H1 (cell line): ENCODE measurements around the gene CDC42. TPM values are rescaled to one million over a fixed set of nuclear protein-coding genes. Genes with fewer than 3 reads are reported as not detected.

Source experiments
- CTCF ChIA-PET: fragments of 300-600 bp; sonication (Branson Sonifier 250); formaldehyde crosslinking; loops from one replicate; lab custom pipeline; 2021; ENCODE audit not compliant: partially characterized antibody; lab: Charles Lee
- POLR2A ChIA-PET: fragments of 300-600 bp; sonication (Branson Sonifier 250); formaldehyde crosslinking; loops from one replicate; lab custom pipeline; 2021; ENCODE audit warnings: inconsistent platforms; ENCODE audit not compliant: partially characterized antibody; lab: Charles Lee
- DNase-seq, 2 experiments: peaks; one replicate each; pipeline versions ENCODE4 v3.0.0 to v3.0.0-alpha.2; 2010 to 2022; ENCODE audit warnings: low spot score in 2 of 2, low read depth in 1 of 2, mixed read lengths in 1 of 2
- FAIRE-seq: peaks from 2 replicates; lab custom pipeline; 2011; peaks lifted over from hg19 to GRCh38; lab: Jason Lieb, UNC
- H2AFZ ChIP-seq: 2 replicates; pipeline ENCODE4 v1.8.1; 2012; ENCODE audit warnings: low read length, inconsistent platforms
- H2AK5ac ChIP-seq: 2 replicates; pipeline ENCODE4 v1.6.1; 2013; ENCODE audit warnings: low read depth, low read length
- H2BK120ac ChIP-seq: replicated peaks from 2 replicates; pipeline ENCODE3; 2013; ENCODE audit warnings: low read depth, low read length, inconsistent platforms
- H2BK12ac ChIP-seq: 2 replicates; pipeline ENCODE4 v1.6.1; 2013; ENCODE audit warnings: low read depth, low read length
- H2BK15ac ChIP-seq: 2 replicates; pipeline ENCODE4 v1.6.1; 2013; ENCODE audit warnings: low read length
- H2BK20ac ChIP-seq: 2 replicates; pipeline ENCODE4 v1.6.1; 2013; ENCODE audit warnings: low read length
- H2BK5ac ChIP-seq: 2 replicates; pipeline ENCODE4 v1.6.1; 2013; ENCODE audit warnings: low read depth, low read length
- H3K14ac ChIP-seq: 2 replicates; pipeline ENCODE4 v1.6.1; 2013; ENCODE audit warnings: inconsistent platforms; ENCODE audit not compliant: insufficient read length
- H3K18ac ChIP-seq: 2 replicates; pipeline ENCODE4 v1.6.1; 2013; ENCODE audit warnings: low read length; ENCODE audit errors: extremely low read depth
- H3K23ac ChIP-seq: 2 replicates; pipeline ENCODE4 v1.6.1; 2013; ENCODE audit warnings: inconsistent platforms; ENCODE audit not compliant: insufficient read length
- H3K23me2 ChIP-seq: 2 replicates; pipeline ENCODE4 v1.6.1; 2013; ENCODE audit warnings: low read depth, low read length
- H3K27ac ChIP-seq: 2 replicates; pipeline ENCODE4 v1.6.1; 2011; ENCODE audit warnings: low read depth, low read length, inconsistent platforms
- H3K27me3 ChIP-seq, 4 experiments: replicated peaks in 1 of 4; 1 replicate in 1 of 4; 2 replicates in 3 of 4; pipeline versions ENCODE4 v1.6.1 to v1.8.1; 2011 to 2013; ENCODE audit warnings: low read length in 3 of 4, mild to moderate bottlenecking in 3 of 4, inconsistent platforms in 2 of 4, mixed read lengths in 2 of 4, moderate library complexity in 1 of 4; ENCODE audit not compliant: control insufficient read depth in 3 of 4, insufficient read depth in 3 of 4; ENCODE audit errors: extremely low read depth in 1 of 4
- H3K36me3 ChIP-seq, 4 experiments: 2 replicates each; pipeline versions ENCODE4 v1.6.1 to v1.8.1; 2011 to 2013; ENCODE audit warnings: mild to moderate bottlenecking in 4 of 4, low read length in 3 of 4, moderate library complexity in 2 of 4, control low read depth in 1 of 4, inconsistent platforms in 1 of 4; ENCODE audit not compliant: insufficient read depth in 4 of 4, control insufficient read depth in 2 of 4
- H3K4ac ChIP-seq: replicated peaks from 2 replicates; pipeline ENCODE3; 2013; ENCODE audit warnings: low read length, low read depth, mixed read lengths, inconsistent platforms; ENCODE audit not compliant: insufficient read length
- H3K4me1 ChIP-seq, 4 experiments: replicated peaks in 1 of 4; 1 replicate in 1 of 4; 2 replicates in 3 of 4; pipeline versions ENCODE4 v1.6.1 to v1.8.1; 2011 to 2013; ENCODE audit warnings: low read length in 3 of 4, inconsistent platforms in 2 of 4, mixed read lengths in 1 of 4; ENCODE audit not compliant: insufficient read depth in 4 of 4, control insufficient read depth in 3 of 4
- H3K4me2 ChIP-seq, 2 experiments: 2 replicates each; pipeline versions ENCODE4 v1.6.1 to v1.8.1; 2011 to 2013; ENCODE audit warnings: low read depth in 2 of 2, low read length in 2 of 2, control low read depth in 1 of 2, inconsistent platforms in 1 of 2, mild to moderate bottlenecking in 1 of 2; ENCODE audit not compliant: insufficient read depth in 1 of 2
- H3K4me3 ChIP-seq, 4 experiments: fragments of 200-600, 300-600 bp in 1 of 4; sonication (generic), shearing (Covaris generic), sonication (Bioruptor Twin) in 1 of 4; 2 replicates each; pipeline versions ENCODE4 v1.5.1 to v1.8.1; 2011 to 2016; ENCODE audit warnings: low read length in 4 of 4, low read depth in 3 of 4, control low read depth in 2 of 4, inconsistent platforms in 2 of 4, mild to moderate bottlenecking in 2 of 4, mixed read lengths in 1 of 4, moderate library complexity in 1 of 4; ENCODE audit not compliant: insufficient read depth in 2 of 4; ENCODE audit errors: extremely low read depth in 1 of 4
- H3K56ac ChIP-seq: replicated peaks from 2 replicates; pipeline ENCODE3; 2013; ENCODE audit warnings: low read depth, mild to moderate bottlenecking, mixed read lengths, low read length, inconsistent platforms; ENCODE audit not compliant: insufficient read length
- H3K79me1 ChIP-seq: 2 replicates; pipeline ENCODE4 v1.6.1; 2013; ENCODE audit warnings: low read depth, low read length, control low read depth
- H3K79me2 ChIP-seq, 2 experiments: 2 replicates each; pipeline versions ENCODE4 v1.6.1 to v1.8.1; 2012 to 2013; ENCODE audit warnings: low read length in 2 of 2, mild to moderate bottlenecking in 2 of 2, inconsistent platforms in 1 of 2; ENCODE audit not compliant: insufficient read depth in 2 of 2, control insufficient read depth in 1 of 2
- H3K9ac ChIP-seq, 4 experiments: replicated peaks in 1 of 4; 1 replicate in 1 of 4; 2 replicates in 3 of 4; pipeline versions ENCODE4 v1.6.1 to v1.8.1; 2011 to 2013; ENCODE audit warnings: low read depth in 3 of 4, low read length in 3 of 4, control low read depth in 2 of 4, mild to moderate bottlenecking in 2 of 4, moderate library complexity in 2 of 4, inconsistent platforms in 1 of 4; ENCODE audit errors: extremely low read depth in 1 of 4
- H3K9me3 ChIP-seq, 2 experiments: 2 replicates each; pipeline versions ENCODE4 v1.6.1 to v1.8.1; 2012 to 2013; ENCODE audit warnings: mild to moderate bottlenecking in 2 of 2, moderate library complexity in 2 of 2, control low read depth in 1 of 2, inconsistent platforms in 1 of 2, low read depth in 1 of 2, low read length in 1 of 2, mixed read lengths in 1 of 2; ENCODE audit not compliant: insufficient read depth in 2 of 2
- H4K20me1 ChIP-seq, 2 experiments: replicated peaks in 1 of 2; 2 replicates each; pipeline versions ENCODE3 to v1.8.1; 2011 to 2013; ENCODE audit warnings: inconsistent platforms in 2 of 2, low read length in 2 of 2, mild to moderate bottlenecking in 1 of 2; ENCODE audit not compliant: insufficient read depth in 2 of 2, control insufficient read depth in 1 of 2
- H4K5ac ChIP-seq: 2 replicates; pipeline ENCODE4 v1.6.1; 2013; ENCODE audit warnings: low read length, low read depth, mixed read lengths, inconsistent platforms; ENCODE audit not compliant: insufficient read length
- H4K8ac ChIP-seq: 2 replicates; pipeline ENCODE4 v1.8.0; 2013; ENCODE audit warnings: mild to moderate bottlenecking, moderate library complexity, low read length, inconsistent platforms; ENCODE audit not compliant: insufficient read depth; ENCODE audit errors: extremely low read depth
- H4K91ac ChIP-seq: replicated peaks from 2 replicates; pipeline ENCODE3; 2013; ENCODE audit warnings: low read length, mixed read lengths, inconsistent platforms; ENCODE audit not compliant: insufficient read length
- BACH1 ChIP-seq: IDR thresholded peaks from 2 replicates; pipeline ENCODE4 v1.6.1; 2012; ENCODE audit warnings: low read length, improper control_type of control experiment
- BRCA1 ChIP-seq: IDR thresholded peaks from 2 replicates; pipeline ENCODE4 v1.6.1; 2012; ENCODE audit warnings: low read depth, low read length, improper control_type of control experiment
- EP300 ChIP-seq, 2 experiments: IDR thresholded peaks; 1 replicate in 1 of 2; 2 replicates in 1 of 2; pipeline ENCODE4 v1.6.1; 2011 to 2012; ENCODE audit warnings: low read depth in 2 of 2, low read length in 2 of 2, mild to moderate bottlenecking in 2 of 2, borderline replicate concordance in 1 of 2, inconsistent platforms in 1 of 2, moderate library complexity in 1 of 2
- EZH2 ChIP-seq: fragments of 200-600 bp; sonication (generic); IDR thresholded peaks from 2 replicates; pipeline ENCODE4 v1.7.1; 2012; ENCODE audit warnings: low read depth, mild to moderate bottlenecking, moderate library complexity, low read length, inconsistent platforms; ENCODE audit not compliant: severe bottlenecking
- GTF2F1 ChIP-seq: IDR thresholded peaks from 2 replicates; pipeline ENCODE4 v1.6.1; 2012; ENCODE audit warnings: low read depth, low read length, improper control_type of control experiment, borderline replicate concordance
- JUN ChIP-seq: IDR thresholded peaks from 2 replicates; pipeline ENCODE4 v1.6.1; 2011; ENCODE audit warnings: low read depth, mild to moderate bottlenecking, improper control_type of control experiment, low read length
- JUND ChIP-seq: IDR thresholded peaks from 2 replicates; pipeline ENCODE4 v1.6.1; 2011; ENCODE audit warnings: mild to moderate bottlenecking, improper control_type of control experiment, low read length
- NANOG ChIP-seq: IDR thresholded peaks from 2 replicates; pipeline ENCODE4 v1.6.1; 2011; ENCODE audit warnings: low read length, low read depth, mild to moderate bottlenecking, inconsistent platforms; ENCODE audit not compliant: insufficient read depth, poor library complexity, severe bottlenecking
- NRF1 ChIP-seq: IDR thresholded peaks from 2 replicates; pipeline ENCODE4 v1.6.1; 2011; ENCODE audit warnings: mild to moderate bottlenecking, low read depth, low read length, improper control_type of control experiment
- POU5F1 ChIP-seq: IDR thresholded peaks from 2 replicates; pipeline ENCODE4 v1.6.1; 2011; ENCODE audit warnings: low read depth, mild to moderate bottlenecking, low read length, moderate library complexity
- SIX5 ChIP-seq: IDR thresholded peaks from 2 replicates; pipeline ENCODE4 v1.6.1; 2011; ENCODE audit warnings: mild to moderate bottlenecking, low read depth, low read length
- SP1 ChIP-seq: IDR thresholded peaks from 2 replicates; pipeline ENCODE4 v1.6.1; 2011; ENCODE audit warnings: low read depth, low read length
- SP4 ChIP-seq: IDR thresholded peaks from 2 replicates; pipeline ENCODE4 v1.6.1; 2012; ENCODE audit warnings: low read length, inconsistent platforms
- SRF ChIP-seq: IDR thresholded peaks from 2 replicates; pipeline ENCODE4 v1.6.1; 2011; ENCODE audit warnings: mild to moderate bottlenecking, low read depth, low read length, moderate library complexity
- TAF1 ChIP-seq: IDR thresholded peaks from 2 replicates; pipeline ENCODE4 v1.6.1; 2011; ENCODE audit warnings: mild to moderate bottlenecking, low read depth, low read length
- WGBS, 2 experiments: shearing (Covaris generic) in 1 of 2; methylation state at CpG; one replicate each; pipeline versions ENCODE4 v1.1.6 to v1.1.7; 2013 to 2015; ENCODE audit warnings: low lambda C conversion rate in 2 of 2, mixed read lengths in 2 of 2, inconsistent platforms in 1 of 2, low coverage in 1 of 2, missing lambda C conversion rate in 1 of 2; ENCODE audit not compliant: insufficient replicate concordance in 2 of 2, insufficient coverage in 1 of 2, insufficient read length in 1 of 2; ENCODE audit errors: extremely low coverage in 1 of 2, missing lambda C conversion rate in 1 of 2; 5-methylcytosine and 5-hydroxymethylcytosine counted together
- polyA plus RNA-seq, 7 experiments: library from polyadenylated mRNA; depleted of rRNA in 3 of 7; stranded (reverse) in 5 of 7; unstranded in 2 of 7; fragments of >200 nt in 5 of 7; fragments of 200-250 nt in 2 of 7; gene quantifications; 1 replicate in 5 of 7; 2 replicates in 1 of 7; 4 replicates in 1 of 7; pipeline versions ENCODE4 v1.2.1 to v1.2.3, GENCODE V29; 2011 to 2013; ENCODE audit warnings: missing spikeins in 2 of 7, mixed read lengths in 2 of 7
- total RNA-seq: library from RNA; stranded (reverse); fragmentation: NEBNext Ultra II Directional; extraction: Animal tissue kit (Norgen Biotek cat#: 25700); gene quantifications from 2 replicates; pipeline ENCODE4 v1.2.1, GENCODE V29; 2021

CDC42 gene
- total and polyA plus RNA-seq, 2 of the 8 experiments (the other 6 are each of a cell fraction or from before 2014, with no cell fraction given), result 110 to 179 TPM

GRCh38 chr1:22112554-22112953, 60.0 kb downstream of the CDC42 start:
- H3K79me1 ChIP-seq, result peaks cover 8% of the 10 kb centered on the region
- DNase-seq (no peak), FAIRE-seq (no peak)
- ChIA-PET CTCF (interaction anchor here (0.7 kb wide), 1 partner anchor 154 kb away, joined by 3 read pairs; no protein-coding TSS in a partner anchor), POLR2A (interaction anchor here (1.1 to 2.4 kb wide), 2 partner anchors 9 to 60 kb away, joined by 3 to 10 read pairs; partner anchors contain the start of gene CDC42)
- no peaks in the 10 kb centered on the region for H3K9me3 ChIP-seq
- H3K27me3 ChIP-seq, result no peaks in the 10 kb centered on the region
- H3K4ac ChIP-seq, result no peak overlapping the region
- peaks cover 0 to 4% (median 0%) of the 10 kb centered on the region in 4 experiments; a peak in 1 of 8 replicates for H3K36me3 ChIP-seq
- no peak overlapping the region for H3K9ac ChIP-seq
- H3K56ac ChIP-seq, result no peak overlapping the region
- H3K4me3 ChIP-seq, result no peak overlapping the region
- 97% methylated on average over 3 of the region's 3 CpGs; no CpG with 5 or more reads in 1 of the 2 experiments for WGBS, 2 experiments
- peaks cover 0 to 6% of the 10 kb centered on the region in 2 experiments for H4K20me1 ChIP-seq
- H2BK5ac ChIP-seq, result no peak overlapping the region
- peaks cover 0 to 4% of the 10 kb centered on the region in 2 experiments; a peak in 1 of 4 replicates for H3K79me2 ChIP-seq
- no peak overlapping the region for H3K14ac ChIP-seq
- no peak overlapping the region for H4K91ac ChIP-seq
- no peak overlapping the region for H2AFZ ChIP-seq
- no peaks in the 10 kb centered on the region for H3K23me2 ChIP-seq
- no peak overlapping the region for H4K8ac ChIP-seq
- H2BK20ac ChIP-seq, result no peak overlapping the region
- H3K4me1 ChIP-seq, result peaks cover 0 to 13% (median 0%) of the 10 kb centered on the region in 4 experiments; a peak in 3 of 7 replicates
- no peak overlapping the region for H3K27ac ChIP-seq
- no peak overlapping the region for H2BK120ac ChIP-seq
- H3K18ac ChIP-seq, result no peak overlapping the region
- no peak overlapping the region for H2BK12ac ChIP-seq
- H3K23ac ChIP-seq, result no peak overlapping the region
- H2BK15ac ChIP-seq, result no peak overlapping the region
- H4K5ac ChIP-seq, result no peak overlapping the region
- no peak overlapping the region for H2AK5ac ChIP-seq
- H3K4me2 ChIP-seq, result no peak overlapping the region
- no peak for TF ChIP-seq GTF2F1
- no peak for TF ChIP-seq SRF
- no peak for TF ChIP-seq TAF1
- no peak for TF ChIP-seq SIX5
- TF ChIP-seq BACH1, result no peak
- TF ChIP-seq JUND, result no peak
- TF ChIP-seq BRCA1, result no peak
- no peak for TF ChIP-seq EZH2
- no peak for TF ChIP-seq NANOG
- TF ChIP-seq NRF1, result no peak
- TF ChIP-seq SP4, result no peak
- no peak for TF ChIP-seq POU5F1
- no peak for TF ChIP-seq EP300 (IDR thresholded peaks at IDR 0.05; ENCODE audit: borderline replicate concordance in 1 of 2, low read depth in 2 of 2, low read length in 2 of 2)
- TF ChIP-seq SP1, result no peak
- no peak for TF ChIP-seq JUN
